ENCODE measurements around the gene ADGRV1.

GRCh38 chr5:90606539-90606938 lies 47.9 kb downstream of the ADGRV1 start:
- TF ChIP-seq, protein P1, sequence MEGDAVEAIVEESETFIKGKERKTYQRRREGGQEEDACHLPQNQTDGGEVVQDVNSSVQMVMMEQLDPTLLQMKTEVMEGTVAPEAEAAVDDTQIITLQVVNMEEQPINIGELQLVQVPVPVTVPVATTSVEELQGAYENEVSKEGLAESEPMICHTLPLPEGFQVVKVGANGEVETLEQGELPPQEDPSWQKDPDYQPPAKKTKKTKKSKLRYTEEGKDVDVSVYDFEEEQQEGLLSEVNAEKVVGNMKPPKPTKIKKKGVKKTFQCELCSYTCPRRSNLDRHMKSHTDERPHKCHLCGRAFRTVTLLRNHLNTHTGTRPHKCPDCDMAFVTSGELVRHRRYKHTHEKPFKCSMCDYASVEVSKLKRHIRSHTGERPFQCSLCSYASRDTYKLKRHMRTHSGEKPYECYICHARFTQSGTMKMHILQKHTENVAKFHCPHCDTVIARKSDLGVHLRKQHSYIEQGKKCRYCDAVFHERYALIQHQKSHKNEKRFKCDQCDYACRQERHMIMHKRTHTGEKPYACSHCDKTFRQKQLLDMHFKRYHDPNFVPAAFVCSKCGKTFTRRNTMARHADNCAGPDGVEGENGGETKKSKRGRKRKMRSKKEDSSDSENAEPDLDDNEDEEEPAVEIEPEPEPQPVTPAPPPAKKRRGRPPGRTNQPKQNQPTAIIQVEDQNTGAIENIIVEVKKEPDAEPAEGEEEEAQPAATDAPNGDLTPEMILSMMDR (IDR thresholded peaks at IDR 0.05; ENCODE audit: insufficient read depth, low read length, poor library complexity, severe bottlenecking): no peak
- TF ChIP-seq EZH2phosphoT487 (conservative IDR thresholded peaks at IDR 0.05; ENCODE audit: low read length): no peak

Data from SU-DHL-6 (cell line).